ENCODE measurements around the gene SESN3.
"Not testable (repeated sequence)": the region's sequence is repeated elsewhere in the genome, so short reads cannot be mapped to it uniquely, and the experiment has no call there.

Gene SESN3

GRCh38 chr11:95150956-95151684 is 79.9 kb downstream of the SESN3 start:
- DNase-seq = peak; percentile 83

GRCh38 chr11:95149651-95150364 is 81.2 kb downstream of the SESN3 start:
- no peak for DNase-seq

- DNase-seq = no peak
These were observed 82.1 kb downstream of the SESN3 start for GRCh38 chr11:95148938-95149337.

- DNase-seq = no peak
These were observed 82.6 kb downstream of the SESN3 start for GRCh38 chr11:95148406-95148805.

- no peak for DNase-seq
These were observed 83.6 kb downstream of the SESN3 start for GRCh38 chr11:95147364-95147905.

- no peak for DNase-seq
These were observed 85.5 kb downstream of the SESN3 start for GRCh38 chr11:95145430-95146060.

- no peak for DNase-seq
These were observed 86.4 kb downstream of the SESN3 start for GRCh38 chr11:95144313-95145235.

GRCh38 chr11:95143106-95143681 is 87.8 kb downstream of the SESN3 start:
- no peak for DNase-seq

GRCh38 chr11:95142431-95142830 is 88.6 kb downstream of the SESN3 start:
- DNase-seq = no peak

- DNase-seq = no peak
These were observed 90.5 kb downstream of the SESN3 start for GRCh38 chr11:95140397-95141033.

GRCh38 chr11:95138448-95138847 is 92.6 kb downstream of the SESN3 start:
- DNase-seq = no peak

- no peak for DNase-seq
These were observed 93.7 kb downstream of the SESN3 start for GRCh38 chr11:95137299-95137698.

- not testable (repeated sequence) for DNase-seq
These were observed 94.3 kb downstream of the SESN3 start for GRCh38 chr11:95136747-95137146.

GRCh38 chr11:95135880-95136279 is 95.1 kb downstream of the SESN3 start:
- no peak for DNase-seq

GRCh38 chr11:95135155-95135554 is 95.8 kb downstream of the SESN3 start:
- no peak for DNase-seq

GRCh38 chr11:95134491-95134890 is 96.5 kb downstream of the SESN3 start:
- DNase-seq = no peak

- DNase-seq = no peak
These were observed 98.0 kb downstream of the SESN3 start for GRCh38 chr11:95132956-95133355.

GRCh38 chr11:95128602-95129001 is 102.4 kb downstream of the SESN3 start:
- no peak for DNase-seq

- no peak for DNase-seq
These were observed 107.4 kb downstream of the SESN3 start for GRCh38 chr11:95123556-95123955.

GRCh38 chr11:95121698-95122097 is 109.3 kb downstream of the SESN3 start:
- no peak for DNase-seq

GRCh38 chr11:95119361-95120060 is 111.5 kb downstream of the SESN3 start:
- no peak for DNase-seq

Data from stimulated activated CD4-positive, alpha-beta T cell treated with anti-CD3 and anti-CD28 coated beads, Interleukin-12 subunit alpha, Interleukin-12 subunit beta, amount 100 ng/mL, for 4 hours (primary cell).